CD4-positive, alpha-beta T cell treated with Interleukin-21 for 1 hour (primary cell): ENCODE measurements around the gene PLCG2.
"Not testable (repeated sequence)": the region's sequence is repeated elsewhere in the genome, so short reads cannot be mapped to it uniquely, and the experiment has no call there.

Source experiments
- DNase-seq: peaks from one replicate; pipeline ENCODE4 v3.0.0-alpha.2; 2020

Gene PLCG2

GRCh38 chr16:81920498-81920897, 141.4 kb downstream of the PLCG2 start:
- no peak for DNase-seq

GRCh38 chr16:81921085-81921814, 142.2 kb downstream of the PLCG2 start:
- DNase-seq = no peak

GRCh38 chr16:81921843-81922584, 142.9 kb downstream of the PLCG2 start:
- DNase-seq = no peak

- no peak for DNase-seq
Observed at GRCh38 chr16:81923296-81923695, 144.2 kb downstream of the PLCG2 start.

DNA sequence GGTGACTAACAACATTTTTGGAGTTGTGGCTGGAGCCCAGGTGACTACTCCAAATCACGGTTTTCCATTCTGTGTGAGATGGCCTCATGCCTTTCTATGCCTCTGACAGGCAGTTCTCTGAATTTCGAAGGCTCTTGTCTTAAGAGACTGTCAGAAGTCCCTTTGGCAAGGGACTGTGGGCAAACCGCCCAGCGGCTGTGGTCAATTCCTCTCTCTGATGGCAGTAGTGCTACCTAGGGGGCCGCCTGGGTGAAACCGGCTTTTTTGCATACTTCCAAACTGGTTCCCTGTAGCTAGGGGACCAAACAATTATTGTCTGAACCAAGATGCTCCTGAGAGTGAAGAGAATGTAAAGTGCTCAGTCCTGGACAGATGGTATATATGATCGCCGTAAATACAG, 145.9 kb downstream of the PLCG2 start:
- DNase-seq = no peak

GRCh38 chr16:81926036-81926435, 146.9 kb downstream of the PLCG2 start:
- DNase-seq = no peak

GRCh38 chr16:81927561-81928185, 148.6 kb downstream of the PLCG2 start:
- no peak for DNase-seq

DNA sequence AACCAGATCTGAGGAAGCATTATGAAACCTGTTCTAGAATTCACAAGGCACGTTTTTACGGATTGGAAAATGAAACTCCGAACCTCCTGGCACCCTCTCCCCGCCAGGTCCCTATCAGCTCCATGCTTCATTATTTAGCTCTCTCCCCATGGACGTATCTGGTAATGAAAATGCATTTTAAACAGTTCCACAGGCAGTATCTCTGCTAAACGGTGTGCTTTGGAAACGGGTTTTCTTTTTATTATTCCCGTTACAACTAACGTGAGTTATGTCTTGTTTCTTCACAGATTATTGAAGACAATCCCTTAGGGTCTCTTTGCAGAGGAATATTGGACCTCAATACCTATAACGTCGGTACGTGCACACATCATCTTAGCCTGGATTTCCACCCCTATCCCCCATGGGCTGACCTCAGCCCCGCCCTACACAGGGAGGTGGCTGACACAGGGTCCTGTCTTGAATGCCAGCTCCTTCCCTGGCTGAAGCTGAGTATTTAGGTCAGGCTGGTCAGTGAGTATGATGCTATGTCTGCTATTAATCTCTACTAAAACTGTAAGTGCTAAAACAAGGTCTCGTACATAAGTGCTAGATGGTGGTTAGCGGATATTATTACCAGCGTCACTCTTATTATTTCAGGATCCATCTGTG, 149.3 kb downstream of the PLCG2 start:
- no peak for DNase-seq

DNA sequence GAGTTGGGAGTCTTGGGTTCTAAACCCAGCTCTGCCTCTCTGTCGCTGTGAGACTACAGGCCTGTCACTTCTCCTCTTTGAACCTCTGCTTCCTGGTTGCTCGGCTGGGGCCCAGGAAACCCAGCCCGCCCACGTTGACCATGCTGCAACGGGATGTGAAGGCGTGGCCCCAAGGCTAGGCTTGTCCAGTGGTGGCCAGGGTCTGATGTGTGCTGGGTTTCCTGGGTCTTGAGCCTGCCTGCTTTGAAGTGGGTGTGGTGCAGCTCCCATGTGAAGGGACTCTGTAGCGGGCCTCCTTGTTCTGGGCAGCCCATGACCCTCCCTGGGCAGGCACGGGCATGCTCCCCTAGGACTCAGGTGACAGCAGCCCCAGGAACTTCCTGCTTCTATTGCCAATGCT, 149.9 kb downstream of the PLCG2 start:
- DNase-seq = no peak

GRCh38 chr16:81929841-81930240, 150.8 kb downstream of the PLCG2 start:
- no peak for DNase-seq

DNA sequence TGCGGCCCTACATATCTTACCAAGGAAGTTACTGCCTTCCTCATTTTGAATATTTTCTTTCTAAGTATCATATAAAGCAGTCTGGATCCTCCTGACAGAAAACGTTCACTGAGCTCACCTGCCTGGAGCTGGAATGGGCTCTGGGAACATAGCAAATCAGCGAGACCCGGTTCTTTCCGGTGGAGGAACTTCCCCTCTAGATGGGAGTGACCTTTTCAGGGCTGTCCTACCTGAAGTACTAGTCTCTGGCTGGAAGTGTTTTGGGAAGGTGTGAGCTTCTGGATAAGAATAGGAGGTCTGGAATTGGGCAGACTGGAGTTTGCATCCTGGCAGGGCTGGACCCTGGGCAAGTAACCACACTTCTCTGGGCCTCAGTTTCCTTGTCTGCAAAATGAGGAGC, 152.8 kb downstream of the PLCG2 start:
- no peak for DNase-seq

- no peak for DNase-seq
Observed at GRCh38 chr16:81932668-81933067, 153.6 kb downstream of the PLCG2 start.

DNA sequence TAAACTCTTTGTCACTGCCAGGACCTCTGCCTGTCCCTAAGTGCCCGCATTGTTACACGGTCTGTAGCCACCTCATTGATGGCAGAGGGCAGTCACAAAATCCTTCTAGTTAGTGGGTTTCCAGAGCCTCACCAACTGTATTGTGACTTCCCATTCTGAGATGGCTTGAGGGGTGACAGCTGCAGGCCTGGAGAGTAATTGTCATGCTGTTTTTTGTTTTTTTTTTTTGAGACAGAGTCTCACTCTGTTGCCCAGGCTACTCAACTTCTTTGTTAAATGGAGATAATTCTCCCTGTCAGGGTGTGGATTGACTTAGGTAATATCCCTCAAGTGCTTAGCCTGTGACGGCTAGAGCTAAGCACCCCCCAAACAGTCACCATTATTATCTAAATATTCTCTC, 154.3 kb downstream of the PLCG2 start:
- no peak for DNase-seq

DNA sequence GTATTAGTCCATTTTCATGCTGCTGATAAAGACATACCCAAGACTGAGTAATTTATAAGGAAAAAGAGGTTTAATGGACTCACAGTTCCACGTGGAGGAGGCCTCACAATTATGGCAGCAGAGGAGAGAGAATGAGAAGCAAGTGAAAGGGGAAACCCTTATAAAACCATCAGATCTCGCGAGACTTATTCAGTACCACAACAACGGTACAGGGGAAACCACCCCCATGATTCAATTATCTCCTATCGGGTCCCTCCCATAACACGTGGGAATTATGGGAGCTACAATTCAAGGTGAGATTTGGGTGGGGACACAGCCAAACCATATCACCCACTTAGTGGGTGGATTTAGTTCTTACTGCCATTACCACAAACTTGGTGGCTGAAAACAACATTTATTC, 155.6 kb downstream of the PLCG2 start:
- DNase-seq = not testable (repeated sequence)

DNA sequence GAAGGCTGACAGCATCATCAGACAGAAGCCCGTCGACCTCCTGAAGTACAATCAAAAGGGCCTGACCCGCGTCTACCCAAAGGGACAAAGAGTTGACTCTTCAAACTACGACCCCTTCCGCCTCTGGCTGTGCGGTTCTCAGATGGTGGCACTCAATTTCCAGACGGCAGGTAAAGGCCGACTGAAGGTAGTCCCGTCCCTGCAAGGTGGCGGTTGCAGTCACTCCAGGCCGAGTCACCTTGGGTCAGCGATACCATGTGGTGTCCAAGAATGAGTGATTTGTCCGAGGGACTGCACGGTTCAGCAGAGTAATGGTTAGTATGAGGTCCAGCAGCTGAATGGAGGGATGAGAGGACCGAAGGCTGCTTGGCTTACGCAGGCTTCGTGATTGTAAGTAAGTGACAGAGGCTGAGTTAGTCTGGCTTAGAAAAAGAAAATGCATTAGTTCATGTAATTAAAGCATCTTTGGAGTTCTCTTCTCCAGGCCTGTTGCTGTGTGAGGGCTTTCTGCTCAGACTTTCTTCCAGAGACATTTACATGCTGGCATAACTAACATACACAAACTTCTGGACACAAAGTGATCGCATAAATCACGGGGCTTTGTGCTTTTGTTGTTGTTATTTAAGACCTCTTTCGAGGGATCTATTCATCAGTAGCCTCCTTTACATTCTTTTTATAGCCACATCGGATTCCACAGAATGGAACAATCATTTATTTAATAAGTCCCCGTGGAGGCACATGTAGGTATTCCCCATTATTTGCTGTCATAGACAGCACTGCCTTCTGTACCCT, 157.3 kb downstream of the PLCG2 start:
- no peak for DNase-seq

GRCh38 chr16:81937305-81938038, 158.4 kb downstream of the PLCG2 start:
- no peak for DNase-seq

- no peak for DNase-seq
Observed at GRCh38 chr16:81938326-81939163, 159.5 kb downstream of the PLCG2 start.

DNA sequence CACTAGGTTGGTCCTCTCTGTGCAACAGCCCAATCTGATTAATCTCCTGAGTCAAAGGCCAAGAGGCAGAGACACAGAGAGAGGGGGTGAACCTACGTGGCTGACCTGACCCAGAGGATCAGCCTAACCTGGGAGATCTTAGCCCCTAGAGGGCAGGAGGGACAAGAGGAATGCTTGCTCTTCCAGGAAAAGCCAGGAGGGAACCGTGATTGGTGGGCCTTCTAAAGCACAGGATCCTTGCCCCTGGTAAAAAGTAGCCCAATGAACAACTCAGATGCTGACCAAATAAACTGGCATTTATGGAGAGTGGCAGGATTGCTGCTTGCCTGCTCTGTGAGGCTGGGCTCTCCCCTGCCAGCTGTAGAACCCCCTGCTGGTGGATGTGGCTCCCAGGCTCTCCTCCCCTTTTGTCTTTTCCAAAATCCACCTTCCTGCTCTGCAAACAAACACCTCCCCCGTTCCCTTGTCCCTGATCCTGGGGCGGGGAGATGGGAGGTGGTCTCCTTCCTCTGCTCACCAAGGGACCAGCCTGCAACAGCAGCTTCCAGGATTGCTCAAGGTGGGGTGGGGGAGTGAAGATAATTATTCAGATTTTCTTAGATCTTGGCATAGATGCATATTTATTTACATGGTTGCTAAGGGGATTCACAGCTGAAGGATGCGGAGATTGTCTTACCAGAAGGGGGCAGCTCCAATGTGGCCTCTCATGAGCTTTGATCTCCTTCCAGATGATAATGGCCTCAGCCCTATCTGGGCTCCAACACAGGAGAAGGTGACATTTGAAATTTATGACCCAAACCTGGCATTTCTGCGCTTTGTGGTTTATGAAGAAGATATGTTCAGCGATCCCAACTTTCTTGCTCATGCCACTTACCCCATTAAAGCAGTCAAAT, 160.3 kb downstream of the PLCG2 start:
- no peak for DNase-seq

- peak; percentile 24 for DNase-seq
Observed at GRCh38 chr16:81940781-81941560, 161.9 kb downstream of the PLCG2 start.
